MCF 10A (cell line): ENCODE data around the gene LACRT. TPM values are rescaled to one million over a fixed set of nuclear protein-coding genes. Genes with fewer than 3 reads are reported as not detected.

Experiments used
- BruUV-seq: library from RNA; stranded (reverse); fragments of 400-500 nt; replicated peaks from 2 replicates; lab custom pipeline; 2021; lab: Mats Ljungman, UMichigan
- CTCF ChIA-PET: fragments of 300-600 bp; sonication (Branson Sonifier 250); formaldehyde crosslinking; extraction: SDS; loops from one replicate; lab custom pipeline; 2021; ENCODE audit warnings: antibody characterized with exemption, inconsistent platforms; lab: Yijun Ruan, JAX
- POLR2A ChIA-PET: fragments of 300-600, 350-650 bp; sonication (Branson Sonifier 250); formaldehyde crosslinking; extraction: SDS; loops from one replicate; lab custom pipeline; 2020; ENCODE audit warnings: antibody characterized with exemption, inconsistent platforms; lab: Yijun Ruan, JAX
- DNase-seq: peaks from one replicate; pipeline ENCODE4 v3.0.0-alpha.2; 2018; ENCODE audit not compliant: unreplicated experiment
- H3K27ac Mint-ChIP-seq: one replicate; pipeline ENCODE4 v1.8.0; 2022; ENCODE audit warnings: mild to moderate bottlenecking, low read depth, mixed read lengths; ENCODE audit not compliant: unreplicated experiment
- H3K27me3 Mint-ChIP-seq: one replicate; pipeline ENCODE4 v1.8.0; 2022; ENCODE audit warnings: mixed read lengths; ENCODE audit not compliant: insufficient read depth, unreplicated experiment
- H3K36me3 Mint-ChIP-seq: one replicate; pipeline ENCODE4 v1.8.0; 2022; ENCODE audit warnings: mild to moderate bottlenecking, moderate library complexity, mixed read lengths; ENCODE audit not compliant: insufficient read depth, unreplicated experiment
- H3K4me1 Mint-ChIP-seq: one replicate; pipeline ENCODE4 v1.8.0; 2022; ENCODE audit warnings: mixed read lengths; ENCODE audit not compliant: insufficient read depth, unreplicated experiment
- H3K4me3 Mint-ChIP-seq: one replicate; pipeline ENCODE4 v1.8.0; 2022; ENCODE audit warnings: mild to moderate bottlenecking, moderate library complexity, mixed read lengths; ENCODE audit not compliant: unreplicated experiment
- H3K9me3 Mint-ChIP-seq: one replicate; pipeline ENCODE4 v1.8.0; 2022; ENCODE audit warnings: mixed read lengths; ENCODE audit not compliant: unreplicated experiment
- intact Hi-C: fragments of 100-400 bp; cut with micrococcal nuclease; formaldehyde crosslinking; loops from 2 replicates; pipeline ENCODE4 v1.14.1; 2022
- total RNA-seq: library from RNA; stranded (reverse); gene quantifications from 2 replicates; pipeline ENCODE4 v1.2.3, GENCODE V29; 2022
- TF ChIP-seq, protein P1 (sequence below): fragments of 200-600 bp; IDR thresholded peaks from one replicate; pipeline ENCODE4 v1.8.0; 2022; ENCODE audit warnings: antibody characterized with exemption, mild to moderate bottlenecking; ENCODE audit not compliant: unreplicated experiment

The LACRT gene
- total RNA-seq, 1 experiment from 2014 or later: not detected

DNA sequence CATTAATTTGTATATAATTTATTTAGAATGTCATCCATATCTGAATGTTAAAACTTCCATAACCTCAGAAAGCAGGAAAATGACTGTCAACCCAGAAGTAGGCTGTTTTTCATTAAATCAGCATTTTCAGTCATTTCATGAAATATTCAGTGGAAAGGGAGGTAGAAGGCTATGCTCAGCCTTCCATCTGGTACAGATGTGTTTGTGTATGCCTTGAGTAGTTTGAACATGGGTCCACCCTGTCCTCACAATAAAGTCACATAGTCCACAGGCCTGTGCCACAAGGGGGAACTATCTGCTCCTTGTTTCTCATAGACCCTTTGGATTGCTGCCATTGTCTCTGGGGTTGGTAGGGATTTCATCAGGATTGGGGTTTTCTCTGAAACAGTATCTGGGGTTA lies 9.1 kb downstream of the LACRT start:
- DNase-seq: no peak
- H3K9me3 Mint-ChIP-seq: peaks cover 15% of the 10 kb centered on the region
- intact Hi-C loops: no loop called here
- H3K27me3 Mint-ChIP-seq: peaks cover 83% of the 10 kb centered on the region
- no peak overlapping the region for H3K27ac Mint-ChIP-seq
- POLR2A ChIA-PET: no interaction called here
- H3K36me3 Mint-ChIP-seq: no peaks in the 10 kb centered on the region
- TF ChIP-seq, protein P1, sequence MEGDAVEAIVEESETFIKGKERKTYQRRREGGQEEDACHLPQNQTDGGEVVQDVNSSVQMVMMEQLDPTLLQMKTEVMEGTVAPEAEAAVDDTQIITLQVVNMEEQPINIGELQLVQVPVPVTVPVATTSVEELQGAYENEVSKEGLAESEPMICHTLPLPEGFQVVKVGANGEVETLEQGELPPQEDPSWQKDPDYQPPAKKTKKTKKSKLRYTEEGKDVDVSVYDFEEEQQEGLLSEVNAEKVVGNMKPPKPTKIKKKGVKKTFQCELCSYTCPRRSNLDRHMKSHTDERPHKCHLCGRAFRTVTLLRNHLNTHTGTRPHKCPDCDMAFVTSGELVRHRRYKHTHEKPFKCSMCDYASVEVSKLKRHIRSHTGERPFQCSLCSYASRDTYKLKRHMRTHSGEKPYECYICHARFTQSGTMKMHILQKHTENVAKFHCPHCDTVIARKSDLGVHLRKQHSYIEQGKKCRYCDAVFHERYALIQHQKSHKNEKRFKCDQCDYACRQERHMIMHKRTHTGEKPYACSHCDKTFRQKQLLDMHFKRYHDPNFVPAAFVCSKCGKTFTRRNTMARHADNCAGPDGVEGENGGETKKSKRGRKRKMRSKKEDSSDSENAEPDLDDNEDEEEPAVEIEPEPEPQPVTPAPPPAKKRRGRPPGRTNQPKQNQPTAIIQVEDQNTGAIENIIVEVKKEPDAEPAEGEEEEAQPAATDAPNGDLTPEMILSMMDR: no peak
- CTCF ChIA-PET: no interaction called here
- no TSS peak for BruUV-seq
- H3K4me3 Mint-ChIP-seq: no peak overlapping the region
- H3K4me1 Mint-ChIP-seq: no peaks in the 10 kb centered on the region

DNA sequence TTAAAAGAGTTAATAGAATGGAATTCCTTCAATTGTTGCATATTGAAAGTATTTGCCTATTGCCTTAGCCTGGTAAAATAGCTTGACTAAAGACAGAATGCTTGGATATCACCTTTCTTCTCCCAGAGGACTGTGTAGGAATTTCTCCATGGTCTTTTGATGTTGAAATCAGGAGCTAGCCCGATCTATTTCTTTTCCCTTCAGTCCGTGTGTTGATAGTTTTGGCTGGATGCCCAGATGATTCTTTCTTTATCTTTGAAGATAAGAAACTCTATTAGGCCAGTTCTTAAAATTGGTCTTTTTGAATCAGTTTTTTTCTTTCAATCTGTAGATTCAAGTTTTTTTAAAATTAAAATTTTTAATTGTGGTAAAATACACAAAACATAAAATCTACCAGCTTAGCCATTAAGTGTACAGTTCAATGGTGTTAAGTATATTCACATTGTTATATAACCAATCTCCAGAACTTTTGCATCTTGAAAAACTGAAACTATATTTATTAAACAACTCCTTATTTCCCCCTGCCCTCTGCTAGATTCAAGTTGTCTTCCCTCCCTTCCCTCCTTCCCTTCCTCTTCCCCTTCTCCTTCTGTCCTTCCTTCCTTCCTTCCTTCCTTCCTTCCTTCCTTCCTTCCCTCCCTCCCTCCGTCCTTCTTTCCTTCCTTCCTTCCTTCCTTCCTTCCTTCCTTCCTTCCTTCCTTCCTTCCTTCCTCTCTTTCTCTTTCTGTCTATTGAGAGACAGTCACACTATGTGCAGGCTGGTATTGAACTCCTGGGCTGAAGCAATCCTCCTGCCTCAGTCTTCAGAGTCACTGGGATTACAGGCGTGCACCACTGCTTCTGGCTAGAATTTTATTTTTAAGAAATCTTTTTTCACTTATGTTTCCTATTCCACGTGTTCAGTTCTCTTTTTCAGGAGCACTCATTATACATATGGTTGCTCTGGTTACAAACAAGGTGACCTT lies 10.1 kb downstream of the LACRT start:
- H3K9me3 Mint-ChIP-seq: peaks cover 15% of the 10 kb centered on the region
- peaks cover 83% of the 10 kb centered on the region for H3K27me3 Mint-ChIP-seq
- TF ChIP-seq, protein P1: no peak
- ChIA-PET POLR2A (no interaction called here), CTCF (interaction anchor here (0.5 to 1.6 kb wide), 6 partner anchors 14 to 45 kb away, joined by 3 to 5 read pairs (median 4); no protein-coding TSS in a partner anchor)
- intact Hi-C loops: no loop called here
- H3K27ac Mint-ChIP-seq: no peak overlapping the region
- no peaks in the 10 kb centered on the region for H3K4me1 Mint-ChIP-seq
- DNase-seq: no peak
- no TSS peak for BruUV-seq
- no peak overlapping the region for H3K4me3 Mint-ChIP-seq
- no peaks in the 10 kb centered on the region for H3K36me3 Mint-ChIP-seq

DNA sequence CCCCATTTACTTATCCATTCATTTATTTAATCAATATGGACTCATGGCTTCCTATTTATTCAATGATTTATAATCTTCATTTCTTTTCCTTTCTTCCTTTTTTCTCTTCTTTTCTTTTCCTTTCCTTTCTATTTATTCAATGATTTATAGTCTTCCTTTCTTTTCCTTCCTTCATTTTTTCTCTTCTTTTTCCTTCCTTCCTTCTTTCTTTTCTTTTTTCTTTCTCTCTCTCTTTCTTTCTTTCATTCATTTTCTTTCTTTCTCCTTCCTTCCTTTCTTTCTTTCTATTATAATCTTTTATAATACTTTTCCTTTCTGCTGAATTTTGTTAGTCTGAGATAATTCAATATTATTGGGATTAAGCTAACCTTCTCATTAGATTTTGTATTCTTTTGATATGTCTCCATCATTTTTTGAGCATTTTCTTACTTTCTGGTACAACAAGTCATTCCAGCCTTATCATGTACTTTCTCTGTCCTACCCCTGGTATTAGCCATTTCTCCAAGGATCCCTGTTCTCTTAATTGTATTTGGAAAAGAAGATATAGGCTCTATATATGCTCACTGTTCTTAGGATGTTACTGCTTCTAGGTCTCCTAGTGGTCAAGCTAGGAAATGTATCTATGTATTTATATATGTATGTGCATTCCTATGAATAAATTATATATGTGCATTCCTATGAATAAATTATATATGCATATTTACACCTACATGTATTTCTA lies 12.1 kb downstream of the LACRT start:
- no peaks in the 10 kb centered on the region for H3K36me3 Mint-ChIP-seq
- H3K27ac Mint-ChIP-seq: no peak overlapping the region
- ChIA-PET CTCF (interaction anchor here (0.6 to 1.0 kb wide), 2 partner anchors 20 to 1385 kb away, joined by 3 read pairs; no protein-coding TSS in a partner anchor), POLR2A (interaction anchor here (0.6 kb wide), 1 partner anchor 1005 kb away, joined by 3 read pairs; no protein-coding TSS in a partner anchor)
- intact Hi-C loops: no loop called here
- no TSS peak for BruUV-seq
- TF ChIP-seq, protein P1: peak; percentile 9
- no peak overlapping the region for H3K4me3 Mint-ChIP-seq
- H3K9me3 Mint-ChIP-seq: peaks cover 9% of the 10 kb centered on the region
- H3K27me3 Mint-ChIP-seq: peaks cover 97% of the 10 kb centered on the region
- no peaks in the 10 kb centered on the region for H3K4me1 Mint-ChIP-seq
- no peak for DNase-seq
